CD4-positive, alpha-beta T cell treated with Interleukin-2 at 100 ng/mL for 4 hours (primary cell): ENCODE data around the gene HEPACAM.

ENCODE experiments used
- DNase-seq: peaks from one replicate; pipeline ENCODE4 v3.0.0-alpha.2; 2020; ENCODE audit warnings: low spot score

Gene HEPACAM

GRCh38 chr11:124898711-124899110, 37.1 kb downstream of the HEPACAM start:
- no peak for DNase-seq

- DNase-seq, result no peak
These were observed 37.6 kb downstream of the HEPACAM start for GRCh38 chr11:124898263-124898680.

GRCh38 chr11:124897674-124898262, 38.1 kb downstream of the HEPACAM start, which contains the start of gene ROBO4:
ROBO4 (minus strand) TSS chr11:124897865; CDS start chr11:124897795, 70 bp downstream.
- no peak for DNase-seq

GRCh38 chr11:124896821-124897391, 38.9 kb downstream of the HEPACAM start:
- DNase-seq, result no peak

- DNase-seq, result no peak
These were observed 39.6 kb downstream of the HEPACAM start for GRCh38 chr11:124896071-124896750.

- no peak for DNase-seq
These were observed 40.3 kb downstream of the HEPACAM start for GRCh38 chr11:124895471-124895971.

- no peak for DNase-seq
These were observed 41.0 kb downstream of the HEPACAM start for GRCh38 chr11:124894606-124895430.

- no peak for DNase-seq
These were observed 42.0 kb downstream of the HEPACAM start for GRCh38 chr11:124893781-124894401.

- no peak for DNase-seq
These were observed 42.9 kb downstream of the HEPACAM start for GRCh38 chr11:124892750-124893454.

- no peak for DNase-seq
These were observed 43.7 kb downstream of the HEPACAM start for GRCh38 chr11:124892146-124892545.

- no peak for DNase-seq
These were observed 44.4 kb downstream of the HEPACAM start for GRCh38 chr11:124891373-124891861.

GRCh38 chr11:124890683-124891372, 45.0 kb downstream of the HEPACAM start:
- no peak for DNase-seq

GRCh38 chr11:124890151-124890550, 45.7 kb downstream of the HEPACAM start:
- DNase-seq, result no peak

- no peak for DNase-seq
These were observed 46.4 kb downstream of the HEPACAM start for GRCh38 chr11:124889191-124890091.

GRCh38 chr11:124887667-124888013, 48.2 kb downstream of the HEPACAM start:
- no peak for DNase-seq

GRCh38 chr11:124886978-124887666, 48.7 kb downstream of the HEPACAM start:
- DNase-seq, result no peak

- DNase-seq, result no peak
These were observed 49.4 kb downstream of the HEPACAM start for GRCh38 chr11:124886476-124886875.

GRCh38 chr11:124884869-124885479, 50.9 kb downstream of the HEPACAM start:
- DNase-seq, result no peak
